Duodenal mucosa (tissue), 2 donors: ENCODE results near the gene SLC22A12.

Source experiments
- H3K27ac ChIP-seq: one replicate; pipeline ENCODE4 v1.7.0; 2013; ENCODE audit warnings: low read depth, low read length
- H3K27me3 ChIP-seq, 2 donors: one replicate each; pipeline ENCODE4 v1.7.0; 2013; ENCODE audit warnings: low read length in 2 of 2, control low read depth in 1 of 2; ENCODE audit not compliant: insufficient read depth in 2 of 2, control insufficient read depth in 1 of 2
- H3K36me3 ChIP-seq, 2 donors: one replicate each; pipeline ENCODE4 v1.7.0; 2013; ENCODE audit warnings: low read length in 2 of 2, control low read depth in 1 of 2; ENCODE audit not compliant: insufficient read depth in 2 of 2, control insufficient read depth in 1 of 2
- H3K4me1 ChIP-seq, 2 donors: one replicate each; pipeline ENCODE4 v1.7.0; 2013; ENCODE audit warnings: low read length in 2 of 2, control low read depth in 1 of 2; ENCODE audit not compliant: insufficient read depth in 2 of 2, control insufficient read depth in 1 of 2
- H3K4me3 ChIP-seq, 2 donors: one replicate each; pipeline ENCODE4 v1.7.0; 2013; ENCODE audit warnings: low read length in 2 of 2, low read depth in 1 of 2
- H3K9ac ChIP-seq, 2 donors: one replicate each; pipeline ENCODE4 v1.7.0; 2013; ENCODE audit warnings: low read length in 2 of 2, low read depth in 1 of 2
- H3K9me3 ChIP-seq, 2 donors: one replicate each; pipeline ENCODE4 v1.7.0; 2013; ENCODE audit warnings: low read length in 2 of 2, control low read depth in 1 of 2; ENCODE audit not compliant: control insufficient read depth in 1 of 2

SLC22A12 gene

DNA sequence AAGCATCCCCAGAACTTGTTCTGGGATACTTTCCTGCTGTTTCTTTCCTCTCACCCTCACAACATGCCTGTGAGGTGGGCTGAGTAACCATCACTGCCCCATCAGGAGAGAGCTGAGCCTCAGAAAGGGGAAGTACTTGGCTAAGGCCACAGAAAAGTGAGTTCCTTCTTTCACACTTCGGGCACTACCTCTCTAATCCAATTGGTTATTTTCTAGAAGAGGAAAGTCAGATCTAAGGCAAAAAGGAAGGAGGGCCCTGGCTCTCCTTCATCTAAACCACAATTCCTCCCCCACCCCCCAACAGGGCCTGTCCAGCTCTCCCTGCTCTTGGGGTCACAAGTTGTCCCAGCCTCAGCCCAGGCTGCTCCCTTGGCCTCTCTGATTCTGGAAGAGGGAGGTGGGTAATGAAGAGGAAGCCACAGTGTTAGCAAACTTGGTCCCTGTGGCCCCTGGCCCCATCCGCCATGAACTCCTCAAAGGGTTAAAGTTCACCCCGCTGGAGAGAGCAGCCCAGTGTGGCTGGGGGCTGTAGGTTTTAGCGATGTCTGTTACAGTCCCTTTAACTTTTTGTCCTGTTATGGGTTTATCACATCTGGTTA, 34.0 kb downstream of the SLC22A12 start:
- Histone ChIP-seq H3K27me3 (peaks cover 0 to 5% of the 10 kb centered on the region in 2 donors), H3K9ac (no peak overlapping the region), H3K4me1 (peaks cover 11 to 12% of the 10 kb centered on the region in 2 donors), H3K9me3 (no peaks in the 10 kb centered on the region), H3K4me3 (no peak overlapping the region), H3K27ac (no peak overlapping the region), H3K36me3 (no peaks in the 10 kb centered on the region)

DNA sequence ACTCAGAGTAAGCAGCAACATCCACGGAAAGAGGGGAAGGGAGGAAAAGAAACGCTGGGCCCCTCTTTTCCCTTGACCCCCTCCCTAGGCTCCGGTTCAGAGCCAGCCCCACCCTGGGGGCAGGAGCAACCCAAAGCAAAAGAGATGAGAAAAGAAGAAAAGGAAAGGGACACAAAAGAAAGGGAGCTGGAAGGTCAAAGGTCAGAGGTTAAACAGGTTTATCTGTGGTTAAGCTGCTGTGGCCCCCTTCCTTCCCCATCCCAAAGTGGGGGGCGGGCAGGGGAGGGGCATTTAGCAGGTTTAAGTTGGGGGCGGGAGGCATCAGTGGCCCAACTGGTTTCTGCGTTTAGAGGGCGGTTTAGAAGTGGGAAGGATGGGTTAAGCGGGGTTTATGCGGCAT, 35.6 kb downstream of the SLC22A12 start:
- Histone ChIP-seq H3K9ac (no peak overlapping the region), H3K27ac (no peak overlapping the region), H3K9me3 (no peaks in the 10 kb centered on the region), H3K4me1 (no peaks in the 10 kb centered on the region), H3K27me3 (peaks cover 0 to 5% of the 10 kb centered on the region in 2 donors), H3K4me3 (no peak overlapping the region), H3K36me3 (no peaks in the 10 kb centered on the region)

DNA sequence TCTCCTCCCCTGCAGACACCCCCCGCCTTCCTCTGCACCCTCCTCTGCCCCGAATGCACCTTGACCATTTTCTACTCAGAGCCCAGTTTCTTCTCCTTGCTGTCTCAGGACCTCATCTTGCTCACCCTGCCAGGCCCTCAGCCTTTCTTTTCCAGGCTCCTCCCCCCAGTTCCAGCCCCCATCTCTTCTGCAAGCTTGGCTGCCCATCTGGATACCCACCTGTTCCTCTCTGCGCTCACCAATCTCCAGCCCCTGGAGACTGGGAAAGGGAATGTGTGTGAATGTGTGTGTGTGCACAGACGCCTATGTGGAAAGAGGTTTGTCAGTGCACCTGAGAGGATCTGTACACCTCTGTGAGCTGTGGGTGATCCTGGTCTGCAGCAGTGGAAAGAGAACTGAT, 36.4 kb downstream of the SLC22A12 start:
- H3K27ac ChIP-seq, result no peak overlapping the region
- H3K9me3 ChIP-seq, result no peaks in the 10 kb centered on the region
- no peaks in the 10 kb centered on the region for H3K36me3 ChIP-seq
- H3K4me1 ChIP-seq, result no peaks in the 10 kb centered on the region
- H3K9ac ChIP-seq, result no peak overlapping the region
- H3K4me3 ChIP-seq, result no peak overlapping the region
- H3K27me3 ChIP-seq, result peaks cover 0 to 5% of the 10 kb centered on the region in 2 donors

DNA sequence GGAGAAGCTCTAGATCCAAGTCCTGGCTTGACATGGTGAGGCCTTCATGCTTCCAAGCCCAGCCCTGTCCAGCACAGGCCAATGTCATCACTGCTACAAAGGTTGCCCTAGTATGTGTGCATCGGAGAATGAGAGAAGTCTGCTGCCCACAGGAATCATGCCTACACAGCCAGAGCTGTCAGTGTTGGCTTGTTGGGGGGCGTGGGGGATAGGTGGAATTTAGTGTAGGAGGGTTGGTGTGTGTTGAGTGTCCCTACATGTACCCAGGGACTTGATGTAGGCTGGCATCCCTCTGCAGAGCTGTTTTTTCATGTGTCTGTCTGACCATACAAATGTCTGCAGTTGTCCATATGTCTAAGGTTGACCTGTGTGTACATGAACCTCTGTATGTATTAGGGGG, 37.6 kb downstream of the SLC22A12 start:
- H3K27me3 ChIP-seq, result peaks cover 0 to 5% of the 10 kb centered on the region in 2 donors

DNA sequence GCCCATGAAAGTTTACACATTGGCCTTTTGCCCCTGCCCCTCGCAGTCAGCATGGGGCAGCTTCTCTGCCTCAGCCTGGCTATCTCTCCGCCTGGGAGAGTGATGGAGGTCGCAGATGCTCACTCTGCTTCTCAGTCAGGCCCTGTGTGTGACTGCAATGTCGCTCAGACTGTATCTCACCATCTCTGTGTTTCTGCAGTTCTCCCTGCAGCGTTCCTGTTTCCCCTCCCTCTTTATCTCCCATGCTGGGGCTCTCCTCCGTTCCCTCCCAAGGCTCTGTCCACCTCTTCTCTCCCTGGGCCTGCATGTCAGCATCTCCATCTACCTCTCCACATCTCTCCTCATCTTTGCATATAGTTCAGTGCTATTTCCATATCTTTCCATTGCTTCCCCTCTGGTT, 38.1 kb downstream of the SLC22A12 start:
- peaks cover 0 to 5% of the 10 kb centered on the region in 2 donors for H3K27me3 ChIP-seq
- no peak overlapping the region for H3K4me3 ChIP-seq
- no peak overlapping the region for H3K9ac ChIP-seq
- H3K27ac ChIP-seq, result no peak overlapping the region
- H3K4me1 ChIP-seq, result no peaks in the 10 kb centered on the region
- H3K9me3 ChIP-seq, result no peaks in the 10 kb centered on the region
- no peaks in the 10 kb centered on the region for H3K36me3 ChIP-seq

More for the DNA sequence above, 37.6 kb downstream of the SLC22A12 start:
- Histone ChIP-seq H3K9me3 (no peaks in the 10 kb centered on the region), H3K4me3 (no peak overlapping the region), H3K36me3 (no peaks in the 10 kb centered on the region), H3K4me1 (no peaks in the 10 kb centered on the region), H3K9ac (no peak overlapping the region), H3K27ac (no peak overlapping the region)

DNA sequence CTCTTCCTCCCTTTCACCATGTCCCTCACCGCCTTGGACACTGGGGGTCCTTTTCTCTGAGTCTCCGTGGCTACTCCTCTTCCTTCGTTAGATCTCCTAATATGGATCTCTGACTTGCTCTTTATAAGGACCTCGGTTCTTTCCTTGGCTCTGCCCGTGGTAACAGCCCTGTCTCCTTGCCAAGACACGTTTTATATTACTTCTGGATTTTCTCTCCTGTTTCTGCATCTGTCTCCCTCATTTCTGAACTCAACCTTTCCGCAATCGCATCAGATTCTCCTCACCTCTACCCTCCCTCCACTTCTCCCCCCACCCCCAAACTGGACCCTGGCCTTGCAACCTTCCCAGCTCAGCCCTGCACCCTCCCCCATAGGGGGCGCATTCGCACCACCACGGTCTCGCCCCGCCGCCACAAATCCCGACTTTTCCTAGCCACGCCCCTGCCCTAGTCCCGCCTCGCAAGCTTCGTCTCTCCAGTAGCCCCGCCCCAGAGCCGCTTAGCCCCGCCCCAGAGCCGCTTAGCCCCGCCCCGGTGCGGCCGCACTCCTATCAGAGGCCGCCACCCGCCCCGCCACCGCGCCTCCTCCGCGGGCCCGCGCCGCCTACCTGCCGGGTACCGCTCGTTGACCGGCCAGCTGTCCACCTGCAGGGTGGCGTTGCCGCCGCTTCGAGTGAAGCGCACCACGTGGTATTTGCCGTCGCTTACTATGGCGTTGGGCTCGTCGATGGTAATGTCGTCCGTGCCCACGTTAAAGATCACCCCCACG, 39.0 kb downstream of the SLC22A12 start:
- Histone ChIP-seq H3K9me3 (no peaks in the 10 kb centered on the region), H3K36me3 (no peaks in the 10 kb centered on the region), H3K4me1 (no peaks in the 10 kb centered on the region), H3K9ac (no peak overlapping the region), H3K27me3 (peaks cover 0 to 5% of the 10 kb centered on the region in 2 donors), H3K4me3 (no peak overlapping the region), H3K27ac (no peak overlapping the region)

DNA sequence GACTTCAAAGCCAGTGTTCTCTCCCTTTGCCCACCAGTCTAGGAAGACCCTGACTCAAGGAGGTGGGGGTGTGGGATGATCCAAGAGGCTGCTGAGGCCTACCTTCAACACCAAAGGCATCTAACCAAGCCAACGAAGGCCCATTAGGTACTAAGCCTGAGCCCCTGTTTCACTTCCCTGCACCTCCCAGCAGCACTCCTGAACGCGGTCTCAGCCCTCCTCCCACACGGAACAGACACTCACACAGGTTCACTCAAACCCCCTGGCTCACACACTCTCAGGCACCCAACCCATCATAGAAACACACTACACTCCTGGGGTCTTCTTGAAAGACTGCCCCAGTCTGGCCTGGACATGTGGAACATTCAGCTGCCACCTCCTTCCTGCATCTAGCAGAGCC, 40.7 kb downstream of the SLC22A12 start:
- Histone ChIP-seq H3K36me3 (no peaks in the 10 kb centered on the region), H3K27ac (no peak overlapping the region), H3K9me3 (no peaks in the 10 kb centered on the region), H3K9ac (no peak overlapping the region), H3K4me1 (no peaks in the 10 kb centered on the region), H3K4me3 (no peak overlapping the region), H3K27me3 (peaks cover 0 to 5% of the 10 kb centered on the region in 2 donors)

DNA sequence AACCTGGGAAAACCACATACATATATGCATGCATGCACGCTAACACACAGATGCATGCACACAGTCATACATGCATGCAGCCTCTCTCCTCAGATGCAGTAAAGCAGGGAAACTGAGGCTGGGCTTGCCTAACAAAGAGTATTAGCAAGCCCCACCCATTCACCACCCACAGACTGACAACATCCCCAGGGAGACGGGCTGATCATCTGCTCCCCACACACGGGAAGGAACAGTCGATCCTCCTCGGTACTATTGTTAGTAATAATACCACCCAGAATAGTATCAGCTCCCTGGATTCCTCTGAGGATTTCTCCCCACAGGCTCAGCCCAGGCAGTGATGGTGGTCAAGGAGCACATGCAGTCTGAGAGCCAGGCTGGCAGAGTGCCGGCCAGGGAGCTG, 41.2 kb downstream of the SLC22A12 start:
- H3K4me3 ChIP-seq, result no peak overlapping the region
- no peaks in the 10 kb centered on the region for H3K4me1 ChIP-seq
- peaks cover 0 to 8% of the 10 kb centered on the region in 2 donors for H3K27me3 ChIP-seq
- no peaks in the 10 kb centered on the region for H3K9me3 ChIP-seq
- H3K27ac ChIP-seq, result no peak overlapping the region
- H3K9ac ChIP-seq, result no peak overlapping the region
- no peaks in the 10 kb centered on the region for H3K36me3 ChIP-seq

- no peak overlapping the region for H3K4me3 ChIP-seq
- no peaks in the 10 kb centered on the region for H3K9me3 ChIP-seq
- peaks cover 0 to 8% of the 10 kb centered on the region in 2 donors for H3K27me3 ChIP-seq
- H3K4me1 ChIP-seq, result no peaks in the 10 kb centered on the region
- no peak overlapping the region for H3K27ac ChIP-seq
- no peaks in the 10 kb centered on the region for H3K36me3 ChIP-seq
- H3K9ac ChIP-seq, result no peak overlapping the region
Observed at GRCh38 chr11:64632654-64633053, 41.6 kb downstream of the SLC22A12 start.

GRCh38 chr11:64633555-64634159, 42.6 kb downstream of the SLC22A12 start:
- Histone ChIP-seq H3K27ac (no peak overlapping the region), H3K4me3 (no peak overlapping the region), H3K9ac (no peak overlapping the region)

More at GRCh38 chr11:64633555-64634159, 42.6 kb downstream of the SLC22A12 start:
- no peaks in the 10 kb centered on the region for H3K9me3 ChIP-seq
- H3K4me1 ChIP-seq, result no peaks in the 10 kb centered on the region
- H3K36me3 ChIP-seq, result no peaks in the 10 kb centered on the region
- H3K27me3 ChIP-seq, result peaks cover 4 to 8% of the 10 kb centered on the region in 2 donors
